ENCODE data around the gene SYNE3. TPM values are rescaled to one million over a fixed set of nuclear protein-coding genes. Genes with fewer than 3 reads are reported as not detected.

The SYNE3 gene
- total RNA-seq, 1 donor from 2014 or later: 5.9 TPM

- DNase-seq (ENCODE audit: low read depth): no peak
Observed at GRCh38 chr14:95491936-95492608, 24.4 kb downstream of the SYNE3 start.

- no peak for DNase-seq (ENCODE audit: low read depth)
Observed at GRCh38 chr14:95490727-95491451, 25.6 kb downstream of the SYNE3 start.

- no peak for DNase-seq (ENCODE audit: low read depth)
Observed at GRCh38 chr14:95490138-95490509, 26.3 kb downstream of the SYNE3 start.

- DNase-seq (ENCODE audit: low read depth): no peak
Observed at GRCh38 chr14:95489214-95490137, 27.0 kb downstream of the SYNE3 start.

GRCh38 chr14:95488376-95489213, 27.9 kb downstream of the SYNE3 start:
- DNase-seq (ENCODE audit: low read depth): peak; percentile 73

- no peak for DNase-seq (ENCODE audit: low read depth)
Observed at GRCh38 chr14:95487669-95488084, 28.8 kb downstream of the SYNE3 start.

GRCh38 chr14:95486875-95487668, 29.4 kb downstream of the SYNE3 start:
- no peak for DNase-seq (ENCODE audit: low read depth)

- DNase-seq (ENCODE audit: low read depth): peak; percentile 47
Observed at GRCh38 chr14:95485222-95485819, 31.1 kb downstream of the SYNE3 start.

GRCh38 chr14:95484296-95484695, 32.2 kb downstream of the SYNE3 start:
- no peak for DNase-seq (ENCODE audit: low read depth)

- peak; percentile 96 for DNase-seq (ENCODE audit: low read depth)
Observed at GRCh38 chr14:95483309-95484165, 32.9 kb downstream of the SYNE3 start.

- no peak for DNase-seq (ENCODE audit: low read depth)
Observed at GRCh38 chr14:95482627-95483308, 33.7 kb downstream of the SYNE3 start.

GRCh38 chr14:95481391-95482022, 34.9 kb downstream of the SYNE3 start:
- DNase-seq (ENCODE audit: low read depth): no peak

- DNase-seq (ENCODE audit: low read depth): no peak
Observed at GRCh38 chr14:95480887-95481226, 35.6 kb downstream of the SYNE3 start.

- DNase-seq (ENCODE audit: low read depth): no peak
Observed at GRCh38 chr14:95480109-95480886, 36.2 kb downstream of the SYNE3 start.

GRCh38 chr14:95479494-95479893, 37.0 kb downstream of the SYNE3 start:
- DNase-seq (ENCODE audit: low read depth): no peak

GRCh38 chr14:95478818-95479217, 37.6 kb downstream of the SYNE3 start:
- no peak for DNase-seq (ENCODE audit: low read depth)

GRCh38 chr14:95478309-95478708, 38.1 kb downstream of the SYNE3 start:
- DNase-seq (ENCODE audit: low read depth): no peak

Measured in myocyte (in vitro differentiated cells).